ENCODE measurements around the gene CALCOCO1.
"Not testable (repeated sequence)": the region's sequence is repeated elsewhere in the genome, so short reads cannot be mapped to it uniquely, and the experiment has no call there.

Gene CALCOCO1

DNA sequence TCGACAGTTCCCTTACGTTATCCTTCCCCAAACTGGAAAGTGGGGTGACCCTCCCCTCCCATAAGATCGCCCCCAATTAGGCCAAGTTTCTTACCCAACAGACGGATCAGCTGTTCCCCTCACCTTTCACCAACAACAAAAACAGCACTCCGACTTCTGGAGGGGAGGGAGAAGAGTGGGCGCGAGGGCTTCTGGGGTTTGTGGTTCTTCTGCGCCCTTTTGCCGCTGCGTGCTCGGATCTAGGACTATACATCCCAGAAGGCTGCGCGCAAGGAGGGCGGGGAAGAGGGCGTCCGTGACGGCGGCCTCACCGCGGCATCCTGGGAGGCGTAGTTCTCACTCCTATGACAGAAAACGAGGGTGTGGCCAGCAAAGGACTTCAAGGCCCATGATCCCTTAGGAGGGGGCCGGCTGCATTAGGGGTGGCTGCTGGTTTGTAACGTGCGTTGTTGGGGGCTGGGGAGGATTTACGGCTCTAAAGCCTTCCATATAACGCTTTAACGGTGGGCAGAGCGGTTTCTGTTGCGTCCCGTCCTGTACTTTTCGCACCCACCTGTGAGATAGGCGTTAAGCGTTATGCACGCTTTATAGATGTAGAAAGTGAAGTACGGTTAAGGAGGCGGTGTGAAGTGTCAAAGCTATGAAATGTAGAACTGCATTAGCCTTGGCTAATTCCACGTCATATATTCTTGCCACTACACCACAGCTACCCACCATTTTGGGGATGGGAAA is at the start of gene CALCOCO1:
CALCOCO1 (minus strand) TSS at position 143 of the 732 bp plus-strand sequence. CDS start 2,210 bp downstream, outside the sequence.
- peak; percentile 97 for DNase-seq

GRCh38 chr12:53776872-53777271 is 49.6 kb upstream of the CALCOCO1 start:
- DNase-seq, result no peak

DNA sequence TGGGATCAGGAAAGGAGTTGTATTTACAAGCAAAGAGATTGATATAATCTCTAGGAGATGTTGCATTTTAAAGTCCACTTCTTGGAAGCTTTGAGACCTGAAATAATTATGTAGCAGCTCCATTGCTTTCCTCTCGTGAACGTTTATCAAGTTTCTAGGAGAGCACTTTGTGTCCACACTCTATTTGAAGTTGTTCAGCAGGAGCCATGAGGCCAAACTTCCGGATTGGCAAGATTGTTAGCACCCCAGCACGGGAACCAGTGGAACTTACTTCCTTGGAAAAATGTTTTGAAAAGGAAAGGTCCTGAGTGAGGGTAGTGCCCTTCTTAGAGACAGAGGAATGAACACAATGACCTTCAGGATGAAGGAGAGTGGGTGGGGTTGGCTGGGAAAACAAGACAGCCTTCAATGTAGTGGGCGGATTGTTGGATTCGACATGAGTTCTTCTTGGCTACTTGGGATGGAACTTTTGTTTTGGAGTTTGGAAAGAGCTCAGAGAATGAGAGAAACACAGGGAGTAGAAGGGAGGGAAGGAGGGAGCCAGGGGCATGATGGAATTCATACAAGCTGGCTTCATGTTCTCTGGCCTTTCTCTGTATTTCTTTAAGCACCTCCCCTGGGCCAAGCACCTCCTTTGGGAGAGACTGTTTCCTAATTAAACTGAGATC is 48.4 kb upstream of the CALCOCO1 start:
- DNase-seq, result no peak

- no peak for DNase-seq
Measured at GRCh38 chr12:53770281-53770680, 43.0 kb upstream of the CALCOCO1 start.

DNA sequence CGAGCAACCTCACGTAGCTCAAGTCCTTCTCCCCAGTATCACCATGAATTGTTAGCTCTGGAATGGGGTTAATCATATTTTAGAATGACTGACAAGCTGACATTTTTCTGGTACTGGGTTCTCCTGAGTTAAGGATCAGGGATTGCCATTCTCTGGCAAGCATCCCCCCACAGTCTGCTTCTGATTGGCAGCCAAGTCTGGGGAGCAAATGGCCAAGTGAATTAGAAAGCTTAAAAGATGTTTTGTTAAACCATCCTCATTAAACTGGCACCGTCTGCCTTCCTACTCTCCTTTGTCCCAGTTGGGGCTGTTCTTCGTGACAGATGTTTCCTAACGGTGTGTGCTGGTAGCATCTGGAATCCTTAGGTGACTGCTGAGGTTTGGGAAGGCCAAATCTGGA is 41.7 kb upstream of the CALCOCO1 start:
- DNase-seq, result no peak

- DNase-seq, result no peak
Measured at GRCh38 chr12:53766881-53767280, 39.6 kb upstream of the CALCOCO1 start.

- no peak for DNase-seq
Measured at GRCh38 chr12:53765891-53766290, 38.6 kb upstream of the CALCOCO1 start.

GRCh38 chr12:53764615-53765014 is 37.4 kb upstream of the CALCOCO1 start:
- no peak for DNase-seq

DNA sequence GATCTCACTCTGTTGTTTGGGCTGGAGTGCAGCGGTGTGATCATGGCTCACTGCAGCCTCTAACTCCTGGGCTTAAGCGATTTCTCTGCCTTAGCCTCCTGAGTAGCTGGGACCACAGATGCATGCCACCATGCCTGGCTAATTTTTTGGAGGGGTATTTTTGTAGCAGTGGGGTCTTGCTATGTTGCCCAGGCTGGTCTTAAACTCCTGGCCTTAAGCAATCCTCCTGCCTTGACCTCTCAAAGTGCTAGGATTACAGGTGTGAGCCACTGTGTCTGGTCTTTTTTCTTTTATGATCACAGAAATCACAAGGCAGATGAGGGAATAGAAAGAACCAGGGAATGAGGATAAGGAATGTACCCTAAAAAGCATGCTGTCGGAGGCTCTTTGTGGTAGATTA is 35.5 kb upstream of the CALCOCO1 start:
- DNase-seq, result not testable (repeated sequence)

DNA sequence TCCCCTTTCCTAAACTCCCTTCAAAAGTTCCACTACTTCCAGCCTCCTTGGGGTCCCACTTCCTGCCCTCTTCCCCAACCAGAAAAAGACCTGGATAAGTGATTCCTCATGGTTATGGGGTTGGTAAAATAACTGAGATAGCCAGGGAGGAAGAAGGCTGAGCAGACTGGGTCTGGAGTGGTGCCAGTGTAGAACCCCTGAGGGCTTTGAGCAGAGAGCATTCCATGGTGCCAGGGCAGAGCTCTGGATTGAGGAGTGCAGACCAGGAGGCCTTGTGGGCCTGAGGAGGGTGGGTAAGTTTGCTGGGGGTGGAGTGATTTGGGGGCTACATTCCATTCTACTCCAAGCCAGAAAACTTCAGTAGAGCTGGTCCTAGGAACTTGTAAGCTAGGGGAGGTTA is 34.1 kb upstream of the CALCOCO1 start:
- no peak for DNase-seq

DNA sequence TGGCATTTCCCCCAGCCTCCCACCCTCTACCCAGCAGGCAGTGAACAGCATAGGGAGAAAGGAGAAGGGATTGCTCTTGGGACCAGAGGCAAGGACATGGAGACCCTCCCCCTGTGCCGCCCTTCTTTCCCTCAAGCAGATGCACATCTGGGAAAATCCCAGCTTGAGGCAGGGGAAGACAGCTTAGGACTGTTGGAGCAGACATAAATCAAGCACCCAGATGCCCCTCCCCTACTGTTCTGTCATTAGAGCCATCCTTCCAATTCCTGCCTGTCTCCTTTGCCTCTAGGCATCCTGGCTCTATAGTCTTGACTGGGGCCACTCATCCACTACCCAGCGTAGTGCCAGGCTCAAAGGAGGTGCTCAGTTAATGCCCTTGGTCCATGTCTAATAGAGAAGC is 32.0 kb upstream of the CALCOCO1 start:
- DNase-seq, result no peak

- DNase-seq, result no peak
Measured at GRCh38 chr12:53758730-53759103, 31.5 kb upstream of the CALCOCO1 start.

DNA sequence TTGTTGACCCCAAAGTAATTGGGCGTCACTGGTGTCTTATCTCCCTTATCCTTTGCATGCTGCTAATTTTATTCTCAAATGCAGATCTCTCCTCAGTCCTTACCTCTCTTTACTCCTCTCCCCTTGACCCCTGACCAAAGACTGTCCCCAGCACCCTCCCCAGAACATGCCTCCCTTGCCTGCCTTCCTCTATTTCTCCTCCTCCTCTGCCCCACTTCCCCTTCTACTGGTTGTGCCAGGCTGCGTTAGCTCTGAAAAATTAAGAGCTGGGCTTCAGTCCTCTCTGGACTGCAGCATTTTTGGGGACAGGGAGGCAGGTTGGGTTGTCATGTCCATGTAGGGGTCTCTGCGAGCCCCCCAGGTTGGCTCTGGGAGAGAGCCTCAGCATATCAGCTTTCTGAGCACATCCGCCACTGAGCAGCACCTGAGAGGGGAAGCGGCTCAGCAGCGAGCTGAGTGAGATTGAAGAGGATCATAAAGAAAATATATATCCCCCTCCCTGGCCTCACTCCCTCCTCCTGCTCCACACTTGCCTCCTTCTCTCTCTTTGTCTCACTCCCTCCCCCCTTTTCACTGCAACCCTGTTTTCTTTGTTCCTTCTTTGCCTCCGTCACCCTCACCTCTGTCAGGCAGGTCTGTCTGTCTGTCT is 31.0 kb upstream of the CALCOCO1 start:
- DNase-seq, result no peak

DNA sequence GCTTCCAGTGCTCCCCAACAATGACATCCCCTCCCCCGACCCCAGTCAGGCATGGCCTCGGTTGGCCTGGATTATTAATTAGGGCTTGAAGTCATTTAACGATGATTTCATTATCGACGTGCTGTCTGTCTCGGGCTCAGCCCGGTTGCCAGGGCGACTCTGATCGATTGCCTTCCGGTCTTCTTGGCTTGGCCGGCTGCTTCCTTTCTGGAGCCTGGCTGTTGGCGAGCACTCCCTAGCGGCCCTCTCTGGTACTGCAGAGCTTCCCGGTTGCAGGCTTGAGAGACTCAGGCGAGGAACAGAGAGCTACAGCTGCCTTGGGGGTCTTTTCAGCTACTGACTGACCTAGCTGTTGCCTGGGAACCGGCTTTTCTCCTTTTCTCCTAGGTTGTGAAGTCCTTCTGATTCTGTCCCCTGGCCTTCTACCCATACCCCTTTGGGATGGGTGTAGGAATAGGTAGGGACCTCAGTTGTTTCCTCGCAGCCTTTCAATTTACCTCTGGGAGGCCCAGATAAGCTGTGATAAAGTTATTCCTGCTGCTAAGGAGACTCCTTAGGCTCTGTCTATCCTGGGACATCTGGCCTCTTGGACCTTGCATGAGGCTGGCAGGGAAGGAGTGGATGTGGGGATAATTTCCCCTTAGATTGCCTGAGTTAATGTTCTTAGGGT is 30.0 kb upstream of the CALCOCO1 start:
- DNase-seq, result peak; percentile 17

DNA sequence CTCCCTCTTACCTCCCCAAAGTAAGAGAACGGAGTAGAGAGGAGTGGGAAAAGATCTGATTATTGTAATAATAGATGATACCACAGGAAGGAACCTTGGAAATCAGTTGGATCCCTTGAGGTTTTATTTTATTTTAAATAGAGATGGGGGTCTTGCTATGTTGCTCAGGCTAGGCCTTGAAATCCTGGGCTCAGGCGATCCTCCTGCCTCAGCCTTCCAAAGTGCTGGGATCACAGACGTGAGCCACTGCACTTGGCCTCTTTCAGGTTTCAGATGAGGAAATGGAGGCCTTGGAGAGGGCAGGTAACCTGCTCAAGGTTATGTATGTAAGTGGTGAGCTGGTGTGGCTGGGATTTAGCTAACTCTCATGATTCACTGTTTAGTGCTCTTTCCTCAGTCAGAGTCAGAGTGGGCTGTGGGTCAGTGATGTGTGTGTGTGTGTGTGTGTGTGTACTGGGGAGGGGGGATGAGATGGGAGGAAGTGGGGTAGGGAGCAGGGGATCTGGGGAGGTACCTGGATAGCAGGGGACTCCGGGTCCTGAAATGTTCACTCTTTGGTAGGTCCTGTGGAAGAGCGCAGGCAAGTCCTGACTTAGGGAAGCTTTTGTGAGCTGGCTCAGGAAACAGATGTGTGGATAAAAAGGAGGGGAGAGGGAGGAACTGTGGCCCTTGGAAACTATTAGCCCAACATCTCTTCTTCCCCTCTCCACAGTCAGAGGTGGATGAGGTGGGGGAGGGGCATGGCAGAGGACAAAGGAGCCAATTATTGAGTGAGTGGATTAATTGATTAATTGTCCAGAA is 29.2 kb upstream of the CALCOCO1 start:
- no peak for DNase-seq

- no peak for DNase-seq
Measured at GRCh38 chr12:53755893-53756292, 28.6 kb upstream of the CALCOCO1 start.

GRCh38 chr12:53755451-53755891 is 28.2 kb upstream of the CALCOCO1 start:
- DNase-seq, result no peak

DNA sequence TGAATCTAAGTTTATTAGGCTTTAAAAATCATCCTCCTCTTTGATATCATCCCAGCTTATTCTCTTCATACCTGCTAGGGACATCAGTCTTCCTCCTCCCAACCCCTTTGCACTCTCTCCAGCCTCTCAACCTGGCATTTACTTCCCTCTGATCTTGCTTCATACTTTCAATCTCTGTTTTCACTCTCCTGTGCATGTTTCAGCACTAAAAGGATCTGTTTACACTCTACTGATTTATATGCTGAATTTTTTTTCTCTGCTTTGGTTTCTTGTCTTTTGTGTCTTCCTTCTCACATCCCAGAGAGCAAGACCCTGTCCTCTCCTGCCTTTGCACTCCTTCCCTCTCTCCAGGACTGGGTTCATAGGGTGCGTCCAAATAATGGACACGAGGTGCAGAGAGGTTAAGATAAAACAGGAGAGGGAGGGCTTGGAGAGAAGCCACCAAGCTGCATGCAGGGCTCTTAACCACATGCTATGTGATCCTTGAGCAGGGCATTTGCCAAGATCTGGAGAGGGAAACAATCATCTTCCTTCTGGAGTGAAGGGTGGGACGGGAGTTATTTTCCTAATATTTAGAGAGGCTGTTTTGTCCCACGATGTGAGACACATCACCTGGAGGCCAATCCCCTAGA is 27.5 kb upstream of the CALCOCO1 start:
- no peak for DNase-seq

DNA sequence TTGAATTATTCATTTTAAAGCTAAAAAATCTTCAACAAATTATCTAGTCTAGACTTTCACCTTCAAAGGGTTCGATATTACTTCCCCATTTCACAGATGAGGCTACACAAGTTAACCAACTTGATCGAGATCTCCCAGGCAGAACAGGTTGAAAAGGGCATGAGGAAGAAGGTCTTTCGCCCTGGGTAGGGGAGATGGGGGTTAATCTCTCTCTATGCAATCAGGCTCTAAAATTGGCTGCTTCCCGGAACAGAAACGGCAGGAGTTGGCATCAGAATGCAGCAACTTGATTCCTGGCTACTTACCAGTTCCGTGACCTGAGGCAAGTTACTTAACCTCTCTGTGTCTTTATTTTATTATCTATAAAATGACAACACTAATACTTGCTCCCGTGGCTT is 26.9 kb upstream of the CALCOCO1 start:
- no peak for DNase-seq

GRCh38 chr12:53752621-53753020 is 25.4 kb upstream of the CALCOCO1 start:
- DNase-seq, result no peak

DNA sequence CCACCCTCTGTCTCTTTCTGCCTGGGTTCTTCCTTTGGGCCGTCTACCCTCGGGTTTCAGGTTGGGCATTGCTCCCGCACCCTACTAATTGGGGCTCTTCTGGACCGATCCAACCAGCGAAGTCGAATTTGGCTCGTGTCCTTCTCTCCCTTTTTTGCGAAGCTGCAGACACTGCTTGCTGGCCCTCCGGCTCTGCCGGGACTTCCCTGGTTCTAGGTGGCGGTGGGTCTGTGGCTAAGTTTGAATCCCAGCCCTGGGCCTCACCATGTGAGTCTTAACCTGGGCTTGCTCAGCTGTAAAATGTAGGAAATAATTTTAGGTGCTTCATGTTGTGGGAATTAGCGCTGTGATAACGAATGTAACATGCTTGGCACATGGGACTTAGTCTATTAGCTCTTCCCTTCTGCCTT is 24.9 kb upstream of the CALCOCO1 start:
- no peak for DNase-seq

Measured in NCI-H1417 treated with DMSO at 0.1 percent for 48 hours (cell line).